Measurements from ENCODE around the gene CDNF. TPM values are rescaled to one million over a fixed set of nuclear protein-coding genes. Genes with fewer than 3 reads are reported as not detected.

Gene CDNF
- total RNA-seq, 2 donors from 2014 or later: 15.8 to 18.4 TPM

GRCh38 chr10:14774214-14774580 is 63.6 kb downstream of the CDNF start:
- WGBS: 96% methylated on average over 22 of the region's 22 CpGs

GRCh38 chr10:14773551-14774213 is 64.2 kb downstream of the CDNF start:
- intact Hi-C loops (cut with DNase I): no loop called here
- no peaks in the 10 kb centered on the region for H3K9me3 ChIP-seq
- no peak overlapping the region for H3K4me3 ChIP-seq
- H3K4me1 ChIP-seq (replicated peaks): no peaks in the 10 kb centered on the region
- TF ChIP-seq CTCF (IDR thresholded peaks at IDR 0.05): no peak
- no peak for TF ChIP-seq POLR2A (IDR thresholded peaks at IDR 0.05)
- no peak for TF ChIP-seq POLR2AphosphoS5 (IDR thresholded peaks at IDR 0.05)
- H3K27ac ChIP-seq: no peak overlapping the region
- WGBS: 86% methylated on average over 10 of the region's 10 CpGs
- no peaks in the 10 kb centered on the region for H3K36me3 ChIP-seq
- H3K27me3 ChIP-seq (replicated peaks; ENCODE audit: insufficient read depth): no peaks in the 10 kb centered on the region
- DNase-seq (ENCODE audit: low spot score): no peak

More at GRCh38 chr10:14774214-14774580, 63.6 kb downstream of the CDNF start:
- Histone ChIP-seq H3K4me1 (replicated peaks) (no peaks in the 10 kb centered on the region), H3K36me3 (no peaks in the 10 kb centered on the region), H3K4me3 (no peak overlapping the region), H3K27ac (no peak overlapping the region), H3K27me3 (replicated peaks; ENCODE audit: insufficient read depth) (no peaks in the 10 kb centered on the region), H3K9me3 (no peaks in the 10 kb centered on the region)
- intact Hi-C loops (cut with DNase I): no loop called here
- TF ChIP-seq POLR2A (IDR thresholded peaks at IDR 0.05) (no peak), CTCF (IDR thresholded peaks at IDR 0.05) (no peak), POLR2AphosphoS5 (IDR thresholded peaks at IDR 0.05) (no peak)
- no peak for DNase-seq (ENCODE audit: low spot score)

- WGBS: 64% methylated on average over 7 of the region's 7 CpGs
- Histone ChIP-seq H3K9me3 (no peaks in the 10 kb centered on the region), H3K4me1 (replicated peaks) (no peaks in the 10 kb centered on the region), H3K36me3 (no peaks in the 10 kb centered on the region), H3K4me3 (no peak overlapping the region), H3K27me3 (replicated peaks; ENCODE audit: insufficient read depth) (no peaks in the 10 kb centered on the region), H3K27ac (no peak overlapping the region)
- intact Hi-C loops (cut with DNase I): no loop called here
- no peak for TF ChIP-seq POLR2AphosphoS5 (IDR thresholded peaks at IDR 0.05)
- no peak for TF ChIP-seq CTCF (IDR thresholded peaks at IDR 0.05)
- no peak for TF ChIP-seq POLR2A (IDR thresholded peaks at IDR 0.05)
- no peak for DNase-seq (ENCODE audit: low spot score)
Observed at GRCh38 chr10:14772399-14772798, 65.4 kb downstream of the CDNF start.

GRCh38 chr10:14770927-14771326 is 66.9 kb downstream of the CDNF start:
- intact Hi-C loops (cut with DNase I): no loop called here

More at GRCh38 chr10:14770927-14771326, 66.9 kb downstream of the CDNF start:
- 76% methylated on average over 2 of the region's 2 CpGs for WGBS
- Histone ChIP-seq H3K4me3 (no peak overlapping the region), H3K9me3 (no peaks in the 10 kb centered on the region), H3K27ac (no peak overlapping the region), H3K27me3 (replicated peaks; ENCODE audit: insufficient read depth) (no peaks in the 10 kb centered on the region), H3K4me1 (replicated peaks) (no peaks in the 10 kb centered on the region), H3K36me3 (no peaks in the 10 kb centered on the region)
- no peak for TF ChIP-seq POLR2AphosphoS5 (IDR thresholded peaks at IDR 0.05)
- no peak for TF ChIP-seq POLR2A (IDR thresholded peaks at IDR 0.05)
- no peak for TF ChIP-seq CTCF (IDR thresholded peaks at IDR 0.05)
- DNase-seq (ENCODE audit: low spot score): no peak

Other genes starting within 250 kb of the CDNF start
- gene FAM107B, start 63.1 kb downstream of the CDNF start, total RNA-seq: 10 to 100 TPM; 32.9 to 63.9 TPM
- 10 to 100 TPM in 1 of 2 donors, 1 to 10 TPM in 1; 6.7 to 11.5 TPM for gene HSPA14, start 269 bp upstream of the CDNF start, total RNA-seq
- gene MSANTD7, start 269 bp upstream of the CDNF start, total RNA-seq: 10 to 100 TPM in 1 of 2 donors, 1 to 10 TPM in 1; 9.5 to 13.3 TPM
- gene SUV39H2, start 40.8 kb upstream of the CDNF start, total RNA-seq: 10 to 100 TPM; 13.2 to 15.3 TPM
- 10 to 100 TPM; 11.5 to 20.8 TPM for gene DCLRE1C, start 116.1 kb upstream of the CDNF start, total RNA-seq
- gene MEIG1, start 121.4 kb upstream of the CDNF start, total RNA-seq: 1 to 10 TPM in 1 of 2 donors, not detected in 1; 1.7 TPM
- gene OLAH, start 205.9 kb upstream of the CDNF start, total RNA-seq: 1 to 10 TPM in 1 of 2 donors, not detected in 1; 5.3 TPM